Hypothalamus (tissue), 51 donors: Measurements from ENCODE around the gene MAGIX.

ENCODE experiments used
- DNase-seq, 51 donors: peaks; one replicate each; lab custom pipeline; 2025; lab: John Stamatoyannopoulos, UW

The MAGIX gene

GRCh38 chrX:49178537-49178936 is 16.0 kb downstream of the MAGIX start:
- DNase-seq: no peak

GRCh38 chrX:49179358-49179757 is 16.8 kb downstream of the MAGIX start:
- DNase-seq: no peak

- no peak for DNase-seq
These were observed 21.2 kb downstream of the MAGIX start for GRCh38 chrX:49183701-49184281.

- peak in 28 of 51 donors; percentile 2 to 61 (median 22) for DNase-seq
These were observed 22.0 kb downstream of the MAGIX start for GRCh38 chrX:49184294-49185281.

DNA sequence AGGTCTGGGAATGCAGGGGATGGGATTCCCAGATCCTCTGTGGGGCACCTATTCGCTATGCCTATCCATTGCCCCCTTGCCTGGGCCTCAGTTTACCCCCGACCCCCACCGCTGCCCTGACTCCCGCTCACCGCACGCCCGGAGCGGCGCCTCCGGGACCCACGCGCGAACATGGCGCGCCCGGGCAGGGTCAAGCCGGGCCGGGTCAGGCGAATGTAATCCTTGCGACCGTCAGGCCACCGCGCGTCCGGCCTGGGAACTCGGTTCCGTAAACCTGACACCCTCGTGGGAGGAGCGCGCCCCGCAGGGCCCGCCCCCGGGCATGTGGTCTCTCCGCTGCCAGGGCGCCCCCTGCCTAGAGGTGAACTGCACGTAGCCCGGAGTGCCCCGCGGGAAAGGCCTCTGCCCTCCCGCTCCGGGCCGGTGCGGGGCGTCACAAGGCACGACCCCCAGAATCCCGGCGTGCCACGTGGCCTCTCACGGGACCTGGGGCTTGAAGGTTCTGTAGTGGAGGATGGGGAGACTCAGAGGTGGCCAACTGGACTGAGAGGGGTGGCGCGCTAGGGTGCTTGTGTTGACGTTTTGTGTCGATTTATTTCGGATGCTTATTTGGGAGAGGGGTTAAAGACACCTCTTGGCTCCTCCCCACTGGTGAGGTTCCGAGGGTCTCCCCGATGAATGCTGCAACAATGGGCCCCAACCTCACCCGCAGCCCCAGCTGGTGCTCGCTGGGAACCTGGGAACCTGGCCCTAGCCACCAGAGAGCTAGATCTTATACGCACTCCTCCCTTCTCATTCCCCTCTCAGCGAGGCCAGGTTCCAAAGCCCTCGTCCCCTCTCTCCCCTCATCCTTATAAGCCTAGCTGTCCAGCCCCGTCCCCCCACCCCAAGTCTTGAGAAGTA is 23.8 kb downstream of the MAGIX start, which contains the start of gene PRICKLE3:
TSS of gene PRICKLE3 (minus strand) at position 249 of the 903 bp plus-strand sequence. CDS start at position 173, 76 bp downstream.
- DNase-seq: peak in 42 of 51 donors; percentile 3 to 70 (median 38)

GRCh38 chrX:49187028-49187394 is 24.5 kb downstream of the MAGIX start:
- no peak for DNase-seq

DNA sequence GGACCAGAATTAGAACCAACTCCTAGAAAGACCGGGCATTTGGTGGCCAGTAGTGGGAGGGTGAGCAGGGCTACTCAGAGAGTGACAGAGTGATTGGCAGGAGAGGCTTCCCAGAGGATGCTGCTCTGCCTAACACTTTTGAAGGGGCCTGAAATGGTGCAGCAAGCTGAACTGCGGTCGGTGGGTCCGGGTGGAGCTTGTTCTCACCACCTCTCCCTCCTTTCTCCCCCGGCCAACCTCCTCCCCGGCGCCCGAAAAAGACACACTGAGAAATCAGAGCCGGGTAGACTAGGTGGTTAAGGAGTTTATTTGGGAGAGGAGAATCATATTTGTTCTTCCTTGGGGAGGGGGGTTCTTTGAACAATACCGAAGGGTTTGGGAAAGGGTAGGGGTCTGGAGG is 25.0 kb downstream of the MAGIX start:
- DNase-seq: no peak

- DNase-seq: no peak
These were observed 26.0 kb downstream of the MAGIX start for GRCh38 chrX:49188468-49189076.

GRCh38 chrX:49189606-49190005 is 27.0 kb downstream of the MAGIX start:
- no peak for DNase-seq

DNA sequence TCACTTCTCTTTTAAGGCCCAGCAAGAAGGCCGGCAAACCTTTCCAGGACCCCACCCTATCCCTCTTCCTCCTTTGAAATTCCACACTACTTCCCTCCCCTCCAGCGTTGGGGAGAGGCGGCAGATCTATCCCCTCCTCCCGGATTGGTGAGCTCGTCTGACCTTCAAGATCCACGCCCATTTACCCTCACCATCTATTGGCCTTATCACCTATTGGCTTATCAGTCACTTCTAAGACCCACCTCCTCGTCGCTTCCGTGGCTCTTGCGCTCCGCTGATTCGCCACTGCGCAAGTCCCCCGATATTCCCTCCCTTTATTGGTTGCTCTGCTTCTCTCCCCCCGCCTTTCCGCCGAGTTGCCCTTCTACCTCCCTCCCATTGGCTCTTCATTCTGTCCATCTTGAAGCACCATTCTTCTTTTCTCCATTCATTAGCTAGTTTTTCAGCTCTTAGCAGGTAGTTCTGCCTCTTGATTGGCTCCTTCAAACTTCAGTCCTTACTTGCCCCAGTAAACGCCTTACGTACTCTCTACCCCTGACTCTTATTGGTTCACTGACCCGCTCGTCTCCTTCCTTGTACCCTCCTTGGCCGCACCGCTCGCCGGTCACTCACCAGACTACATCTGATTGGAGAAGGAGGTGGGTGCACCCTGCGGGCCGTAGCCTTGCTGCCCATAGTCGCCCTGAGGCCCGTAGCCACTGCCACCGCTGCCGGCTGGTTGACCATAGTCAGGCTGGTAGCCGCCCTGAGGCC is 28.4 kb downstream of the MAGIX start:
- peak; percentile 30 to 98 (median 86) for DNase-seq

DNA sequence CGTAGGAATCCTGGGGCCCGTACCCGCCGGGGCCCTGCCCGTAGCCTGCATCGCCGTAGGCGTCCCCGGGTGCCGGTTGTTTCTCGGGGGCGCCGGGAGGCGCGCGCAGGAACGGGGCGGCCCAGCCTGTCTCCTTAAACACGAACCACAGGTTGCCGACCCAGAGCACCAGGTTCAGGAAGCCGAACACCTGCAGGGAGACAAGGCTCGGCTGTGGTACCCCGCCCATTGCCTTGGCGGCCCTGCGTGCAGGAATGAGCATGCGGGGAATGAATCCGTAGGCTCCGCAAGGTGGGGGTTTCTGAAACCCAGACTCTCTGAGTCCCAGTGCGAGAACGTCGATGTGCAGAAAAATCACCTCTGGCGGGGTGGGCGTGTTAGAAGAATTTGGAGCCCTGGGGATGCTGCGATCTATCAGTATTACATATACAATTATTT is 29.0 kb downstream of the MAGIX start:
- DNase-seq: peak in 1 of 51 donors; percentile 17

DNA sequence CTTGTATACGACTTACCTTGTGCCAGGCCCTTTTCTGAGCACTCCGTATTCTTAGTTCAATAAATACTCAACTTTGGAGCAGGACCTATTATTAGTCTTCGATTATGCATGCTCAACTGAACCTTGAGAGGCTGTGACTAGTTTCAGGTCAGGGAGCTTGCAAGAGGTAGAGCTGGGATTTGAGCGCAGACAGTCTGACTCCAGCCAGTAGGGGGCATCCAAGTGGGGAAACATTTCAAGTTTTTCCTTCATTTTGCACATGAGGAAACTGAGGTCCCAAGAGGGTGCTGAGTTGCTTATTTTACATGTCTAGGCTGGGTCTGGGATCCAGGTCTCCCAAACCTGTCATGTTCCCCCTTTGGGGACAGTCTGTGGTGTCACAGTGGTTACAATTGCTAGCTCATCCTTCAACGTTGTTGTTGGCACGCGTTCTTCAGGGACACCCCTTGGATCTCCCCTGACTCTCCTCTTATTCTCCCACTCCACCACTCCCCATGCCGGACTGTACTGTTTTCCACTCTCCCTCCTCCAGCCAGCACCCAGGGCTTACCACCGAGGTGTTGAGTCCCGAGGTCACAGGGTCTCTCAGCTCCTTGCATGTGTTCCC is 30.3 kb downstream of the MAGIX start:
- DNase-seq: peak in 5 of 51 donors; percentile 2 to 10 (median 3)

DNA sequence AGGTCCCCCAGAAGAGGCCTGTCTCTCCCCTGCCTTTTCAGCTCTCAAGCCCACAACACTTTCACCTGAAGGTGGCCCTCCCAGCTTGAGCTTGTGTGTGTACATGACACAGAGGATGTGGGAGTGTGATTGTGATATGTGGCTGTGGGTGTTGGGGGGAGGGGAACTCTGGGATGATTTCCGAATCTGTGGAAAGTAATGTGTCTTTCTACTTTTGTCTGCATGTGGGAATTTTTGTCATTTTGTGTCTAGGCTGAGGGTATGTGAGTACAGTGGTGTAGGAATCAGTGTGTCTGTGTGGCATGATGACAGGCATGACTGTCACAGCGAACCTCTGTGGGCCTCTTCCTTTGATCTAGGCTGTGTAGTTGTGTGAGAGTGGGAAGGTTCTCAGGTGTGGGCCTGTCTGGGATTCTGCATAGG is 31.0 kb downstream of the MAGIX start:
- no peak for DNase-seq

- DNase-seq: no peak
These were observed 35.1 kb downstream of the MAGIX start for GRCh38 chrX:49197543-49198087.

DNA sequence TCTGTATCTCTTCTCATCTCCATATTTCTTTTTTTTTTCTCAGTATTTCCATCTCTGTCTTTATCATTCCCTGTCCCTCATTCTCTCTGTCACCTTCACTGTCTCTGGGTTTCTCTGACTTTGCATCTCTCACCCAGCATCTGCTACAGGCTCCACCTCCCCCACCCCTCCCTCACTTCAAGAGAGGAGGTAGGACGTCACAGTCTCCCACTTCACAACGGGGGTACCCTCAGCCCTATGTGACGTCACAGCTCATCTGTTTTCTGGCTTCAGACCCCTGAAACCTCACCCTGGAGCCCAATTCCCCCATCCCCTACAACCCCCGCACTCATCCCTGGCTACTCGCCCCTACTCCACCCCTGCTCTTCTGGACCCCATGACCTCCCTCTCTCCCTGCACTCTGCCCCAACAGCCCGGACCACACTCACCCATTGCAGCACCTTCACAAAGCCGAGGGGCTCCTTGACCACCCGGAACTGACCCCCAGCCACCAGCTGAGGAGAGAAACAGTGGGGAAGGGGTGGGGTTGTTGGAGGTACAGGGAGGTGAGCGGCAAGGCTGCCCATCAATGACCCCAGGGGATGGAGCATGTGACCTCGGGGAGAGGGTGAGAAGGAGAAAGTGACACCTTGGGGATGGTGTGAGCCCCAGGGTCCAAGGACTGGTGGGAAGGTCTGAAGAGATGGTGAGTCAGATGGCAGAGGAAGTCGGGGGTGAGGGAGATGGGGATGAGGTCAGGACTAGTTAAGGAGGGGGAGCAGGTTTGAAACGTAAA is 36.2 kb downstream of the MAGIX start:
- peak in 1 of 51 donors; percentile 2 for DNase-seq

DNA sequence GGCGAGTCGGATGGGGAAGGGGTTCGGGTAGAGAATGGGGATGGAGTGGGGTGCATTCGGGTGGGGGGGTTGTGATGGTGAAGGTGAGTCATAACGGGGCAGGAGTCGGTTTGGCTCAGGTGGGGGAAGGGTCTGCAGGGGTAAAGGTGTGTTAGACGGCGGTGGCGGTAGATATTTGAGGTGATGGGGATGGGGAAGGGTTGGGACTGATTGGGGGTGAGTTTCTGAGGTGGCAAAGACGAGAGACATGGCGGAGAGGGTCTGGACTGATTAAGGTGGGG is 36.7 kb downstream of the MAGIX start:
- DNase-seq: no peak

DNA sequence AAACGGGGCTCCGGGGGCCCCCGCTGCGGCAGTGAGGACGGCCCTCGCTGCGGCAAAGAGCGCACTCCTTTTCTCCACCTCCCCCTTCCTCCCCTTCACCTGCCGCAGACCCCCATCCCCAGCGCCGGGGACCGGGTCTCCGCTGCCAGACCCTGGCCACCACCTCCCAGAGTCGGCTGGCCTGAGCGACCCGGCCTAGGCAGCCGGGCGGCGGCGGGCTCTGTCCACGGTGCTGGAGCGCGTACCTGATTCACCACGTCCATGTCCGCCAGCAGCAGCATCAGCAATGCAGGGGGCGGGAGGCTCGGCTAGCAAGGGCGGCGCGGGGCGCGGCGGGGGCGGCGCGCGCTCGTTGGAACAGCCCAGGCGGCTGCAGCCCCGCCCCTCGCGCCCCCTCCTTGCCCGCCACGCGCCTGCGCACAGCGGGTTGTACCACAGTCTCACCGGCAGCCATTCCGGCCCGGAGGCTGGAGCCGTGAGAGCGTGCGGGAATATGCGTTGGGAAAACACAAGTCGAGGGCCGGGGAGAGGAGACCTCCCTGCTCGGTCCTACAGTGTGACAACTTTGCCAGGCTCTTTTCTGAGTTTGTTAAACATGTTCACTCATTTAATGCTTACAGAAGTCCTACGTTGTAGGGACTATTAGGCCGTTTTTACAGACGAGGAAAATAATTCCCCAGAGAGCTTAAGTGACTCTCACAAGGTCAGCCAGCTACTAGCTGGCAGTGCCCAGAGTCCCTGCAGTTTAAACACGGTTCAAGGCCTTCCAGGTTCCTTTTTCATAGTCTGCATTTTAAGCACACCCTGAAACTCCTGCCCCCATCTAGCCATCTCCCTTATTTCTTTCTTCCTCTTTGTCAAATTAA is 37.6 kb downstream of the MAGIX start, which contains the start of gene SYP:
TSS of gene SYP (minus strand) at position 288 of the 866 bp plus-strand sequence. CDS start at position 281, 7 bp downstream.
- DNase-seq: peak; percentile 8 to 88 (median 74)
